ENCODE data around the gene RDH11.

The RDH11 gene

DNA sequence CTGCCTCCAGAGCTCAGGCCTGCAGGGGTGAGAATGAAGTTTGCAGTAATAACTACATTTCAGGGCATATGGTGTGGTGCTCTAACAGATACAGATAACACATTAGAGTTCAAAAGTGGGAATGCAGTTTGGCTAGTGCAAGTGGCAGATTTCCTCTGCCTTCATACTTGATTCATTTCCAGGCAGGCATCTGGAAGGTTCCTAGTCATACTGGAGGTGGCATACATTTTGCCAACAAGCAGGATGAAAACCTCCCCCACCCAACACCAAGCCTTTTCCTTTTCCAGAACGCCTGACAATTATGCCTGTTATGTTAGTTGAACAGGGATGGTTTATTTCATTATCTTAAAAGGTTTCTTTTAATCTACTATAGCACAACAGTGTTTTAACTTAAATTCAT is 45.4 kb downstream of the RDH11 start:
- H3K9me3 ChIP-seq (ENCODE audit: control insufficient read depth, insufficient read depth, low read depth, low read length): no peaks in the 10 kb centered on the region
- H3K9ac ChIP-seq (ENCODE audit: low read length): no peak overlapping the region
- no peak overlapping the region for H3K4me3 ChIP-seq (ENCODE audit: low read depth, low read length)
- H3K4me1 ChIP-seq (ENCODE audit: control insufficient read depth, insufficient read depth, low read length): no peaks in the 10 kb centered on the region
- H3K27me3 ChIP-seq (ENCODE audit: control insufficient read depth, insufficient read depth, low read length): no peaks in the 10 kb centered on the region
- H3K36me3 ChIP-seq (ENCODE audit: control insufficient read depth, insufficient read depth, low read length): peaks cover 95% of the 10 kb centered on the region
- no peak overlapping the region for H3K27ac ChIP-seq (ENCODE audit: low read depth, low read length)

- Histone ChIP-seq H3K9ac (ENCODE audit: low read length) (no peak overlapping the region), H3K27me3 (ENCODE audit: control insufficient read depth, insufficient read depth, low read length) (no peaks in the 10 kb centered on the region), H3K9me3 (ENCODE audit: control insufficient read depth, insufficient read depth, low read depth, low read length) (no peaks in the 10 kb centered on the region), H3K4me1 (ENCODE audit: control insufficient read depth, insufficient read depth, low read length) (no peaks in the 10 kb centered on the region), H3K36me3 (ENCODE audit: control insufficient read depth, insufficient read depth, low read length) (peaks cover 62% of the 10 kb centered on the region), H3K27ac (ENCODE audit: low read depth, low read length) (no peak overlapping the region), H3K4me3 (ENCODE audit: low read depth, low read length) (no peak overlapping the region)
These were observed 49.4 kb downstream of the RDH11 start for GRCh38 chr14:67646131-67646530.

- no peaks in the 10 kb centered on the region for H3K9me3 ChIP-seq (ENCODE audit: control insufficient read depth, insufficient read depth, low read depth, low read length)
- no peak overlapping the region for H3K4me3 ChIP-seq (ENCODE audit: low read depth, low read length)
- no peak overlapping the region for H3K9ac ChIP-seq (ENCODE audit: low read length)
- H3K27me3 ChIP-seq (ENCODE audit: control insufficient read depth, insufficient read depth, low read length): no peaks in the 10 kb centered on the region
- H3K27ac ChIP-seq (ENCODE audit: low read depth, low read length): no peak overlapping the region
- peaks cover 55% of the 10 kb centered on the region for H3K36me3 ChIP-seq (ENCODE audit: control insufficient read depth, insufficient read depth, low read length)
- H3K4me1 ChIP-seq (ENCODE audit: control insufficient read depth, insufficient read depth, low read length): no peaks in the 10 kb centered on the region
These were observed 50.1 kb downstream of the RDH11 start for GRCh38 chr14:67645414-67645813.

- no peak overlapping the region for H3K4me3 ChIP-seq (ENCODE audit: low read depth, low read length)
- H3K9me3 ChIP-seq (ENCODE audit: control insufficient read depth, insufficient read depth, low read depth, low read length): no peaks in the 10 kb centered on the region
- no peaks in the 10 kb centered on the region for H3K4me1 ChIP-seq (ENCODE audit: control insufficient read depth, insufficient read depth, low read length)
- no peak overlapping the region for H3K9ac ChIP-seq (ENCODE audit: low read length)
- no peaks in the 10 kb centered on the region for H3K27me3 ChIP-seq (ENCODE audit: control insufficient read depth, insufficient read depth, low read length)
- H3K36me3 ChIP-seq (ENCODE audit: control insufficient read depth, insufficient read depth, low read length): peaks cover 45% of the 10 kb centered on the region
- no peak overlapping the region for H3K27ac ChIP-seq (ENCODE audit: low read depth, low read length)
These were observed 51.1 kb downstream of the RDH11 start for GRCh38 chr14:67644428-67644827.

GRCh38 chr14:67643713-67644112 is 51.9 kb downstream of the RDH11 start:
- no peaks in the 10 kb centered on the region for H3K9me3 ChIP-seq (ENCODE audit: control insufficient read depth, insufficient read depth, low read depth, low read length)
- no peak overlapping the region for H3K27ac ChIP-seq (ENCODE audit: low read depth, low read length)
- peaks cover 38% of the 10 kb centered on the region for H3K36me3 ChIP-seq (ENCODE audit: control insufficient read depth, insufficient read depth, low read length)
- no peaks in the 10 kb centered on the region for H3K27me3 ChIP-seq (ENCODE audit: control insufficient read depth, insufficient read depth, low read length)
- H3K4me3 ChIP-seq (ENCODE audit: low read depth, low read length): no peak overlapping the region
- H3K4me1 ChIP-seq (ENCODE audit: control insufficient read depth, insufficient read depth, low read length): no peaks in the 10 kb centered on the region
- no peak overlapping the region for H3K9ac ChIP-seq (ENCODE audit: low read length)

DNA sequence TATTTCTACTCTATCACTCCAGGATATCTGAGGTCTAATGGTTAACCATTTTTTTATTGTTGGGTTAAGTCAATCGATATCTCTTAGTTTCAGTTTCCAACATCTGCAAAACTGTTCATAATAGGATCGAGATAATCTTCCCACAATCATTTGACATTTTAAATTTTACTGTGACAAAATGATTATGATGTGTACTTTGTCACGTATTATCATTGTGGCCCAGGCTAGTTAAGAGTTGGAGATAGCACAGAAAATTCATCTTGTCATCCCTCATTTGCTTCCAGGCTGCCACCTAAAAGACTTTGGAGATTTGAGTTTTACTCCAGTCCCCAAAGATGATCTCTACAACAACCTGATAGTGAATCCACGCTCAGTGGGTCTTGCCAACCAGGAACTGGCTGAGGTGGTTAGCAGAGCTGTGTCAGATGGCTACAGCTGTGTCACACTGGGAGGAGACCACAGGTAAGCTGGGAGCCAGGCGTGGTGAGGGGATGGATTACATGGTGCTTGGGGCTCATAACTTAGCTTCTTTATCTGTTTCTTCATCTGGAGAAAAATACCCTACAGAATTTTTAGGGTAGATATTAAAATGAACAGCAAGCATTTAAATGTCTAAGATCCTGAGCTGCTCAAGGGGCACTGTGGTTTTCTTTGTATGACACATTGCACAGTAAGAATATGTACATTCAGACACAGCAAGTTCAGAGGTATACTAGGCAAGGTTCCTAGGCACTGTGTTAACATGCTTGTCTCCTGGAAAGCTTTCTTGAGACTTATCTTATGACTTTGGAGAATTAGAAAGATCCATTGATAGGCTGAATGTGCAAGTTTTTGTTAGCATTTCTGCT is 53.4 kb downstream of the RDH11 start:
- Histone ChIP-seq H3K4me3 (ENCODE audit: low read depth, low read length) (no peak overlapping the region), H3K36me3 (ENCODE audit: control insufficient read depth, insufficient read depth, low read length) (peaks cover 22% of the 10 kb centered on the region), H3K9ac (ENCODE audit: low read length) (no peak overlapping the region), H3K27me3 (ENCODE audit: control insufficient read depth, insufficient read depth, low read length) (no peaks in the 10 kb centered on the region), H3K4me1 (ENCODE audit: control insufficient read depth, insufficient read depth, low read length) (no peaks in the 10 kb centered on the region), H3K9me3 (ENCODE audit: control insufficient read depth, insufficient read depth, low read depth, low read length) (no peaks in the 10 kb centered on the region), H3K27ac (ENCODE audit: low read depth, low read length) (no peak overlapping the region)

- no peak overlapping the region for H3K27ac ChIP-seq (ENCODE audit: low read depth, low read length)
- H3K9me3 ChIP-seq (ENCODE audit: control insufficient read depth, insufficient read depth, low read depth, low read length): no peaks in the 10 kb centered on the region
- H3K9ac ChIP-seq (ENCODE audit: low read length): no peak overlapping the region
- H3K27me3 ChIP-seq (ENCODE audit: control insufficient read depth, insufficient read depth, low read length): no peaks in the 10 kb centered on the region
- peaks cover 16% of the 10 kb centered on the region for H3K36me3 ChIP-seq (ENCODE audit: control insufficient read depth, insufficient read depth, low read length)
- H3K4me1 ChIP-seq (ENCODE audit: control insufficient read depth, insufficient read depth, low read length): no peaks in the 10 kb centered on the region
- H3K4me3 ChIP-seq (ENCODE audit: low read depth, low read length): no peak overlapping the region
These were observed 54.1 kb downstream of the RDH11 start for GRCh38 chr14:67641480-67641879.

GRCh38 chr14:67638642-67639041 is 56.9 kb downstream of the RDH11 start:
- no peaks in the 10 kb centered on the region for H3K9me3 ChIP-seq (ENCODE audit: control insufficient read depth, insufficient read depth, low read depth, low read length)
- no peaks in the 10 kb centered on the region for H3K4me1 ChIP-seq (ENCODE audit: control insufficient read depth, insufficient read depth, low read length)
- H3K27me3 ChIP-seq (ENCODE audit: control insufficient read depth, insufficient read depth, low read length): no peaks in the 10 kb centered on the region
- no peaks in the 10 kb centered on the region; the same call in 1 of the 2 replicates for H3K36me3 ChIP-seq (ENCODE audit: control insufficient read depth, insufficient read depth, low read length)
- no peak overlapping the region for H3K4me3 ChIP-seq (ENCODE audit: low read depth, low read length)
- no peak overlapping the region for H3K9ac ChIP-seq (ENCODE audit: low read length)
- no peak overlapping the region for H3K27ac ChIP-seq (ENCODE audit: low read depth, low read length)

GRCh38 chr14:67636361-67636919 is 59.1 kb downstream of the RDH11 start:
- no peak overlapping the region for H3K9ac ChIP-seq (ENCODE audit: low read length)
- no peak overlapping the region for H3K4me3 ChIP-seq (ENCODE audit: low read depth, low read length)
- no peak overlapping the region for H3K27ac ChIP-seq (ENCODE audit: low read depth, low read length)
- no peaks in the 10 kb centered on the region for H3K27me3 ChIP-seq (ENCODE audit: control insufficient read depth, insufficient read depth, low read length)
- no peaks in the 10 kb centered on the region for H3K9me3 ChIP-seq (ENCODE audit: control insufficient read depth, insufficient read depth, low read depth, low read length)
- no peaks in the 10 kb centered on the region for H3K4me1 ChIP-seq (ENCODE audit: control insufficient read depth, insufficient read depth, low read length)
- H3K36me3 ChIP-seq (ENCODE audit: control insufficient read depth, insufficient read depth, low read length): no peaks in the 10 kb centered on the region

DNA sequence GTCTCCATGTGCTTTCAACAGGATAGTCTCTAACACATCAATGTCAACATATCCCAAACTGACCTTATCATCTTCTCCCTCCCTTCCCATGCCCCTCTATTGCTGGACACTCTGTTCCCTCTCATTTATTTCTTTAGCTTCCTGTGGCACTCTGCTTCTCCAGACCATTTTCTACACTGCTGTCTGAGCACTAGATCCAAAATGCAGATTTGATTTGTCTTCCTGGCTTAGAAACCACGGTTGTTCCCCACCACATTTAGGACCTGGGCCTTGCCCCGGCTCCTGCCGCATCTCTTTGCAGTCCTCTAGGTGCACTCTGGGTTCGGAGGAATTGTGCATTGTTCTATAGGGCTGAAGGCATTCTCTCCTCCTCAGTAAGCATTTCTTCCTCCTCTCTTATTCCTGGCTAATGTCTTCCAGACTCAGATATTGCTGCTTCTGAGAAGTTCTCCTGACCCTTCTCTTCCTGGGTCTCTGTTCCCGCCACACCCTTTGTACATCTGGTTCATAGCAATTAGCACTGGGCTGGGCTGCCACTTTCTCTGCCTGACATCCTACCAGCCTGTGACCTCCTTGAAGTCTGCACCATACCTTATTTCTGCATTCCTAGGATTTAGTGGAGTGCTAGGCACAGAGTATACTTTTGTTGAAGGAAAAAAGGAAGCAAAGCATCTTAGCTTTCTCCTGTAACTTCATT is 62.0 kb downstream of the RDH11 start:
- no peaks in the 10 kb centered on the region for H3K36me3 ChIP-seq (ENCODE audit: control insufficient read depth, insufficient read depth, low read length)
- no peaks in the 10 kb centered on the region for H3K27me3 ChIP-seq (ENCODE audit: control insufficient read depth, insufficient read depth, low read length)
- H3K4me3 ChIP-seq (ENCODE audit: low read depth, low read length): no peak overlapping the region
- H3K9ac ChIP-seq (ENCODE audit: low read length): no peak overlapping the region
- no peak overlapping the region for H3K27ac ChIP-seq (ENCODE audit: low read depth, low read length)
- no peaks in the 10 kb centered on the region for H3K9me3 ChIP-seq (ENCODE audit: control insufficient read depth, insufficient read depth, low read depth, low read length)
- H3K4me1 ChIP-seq (ENCODE audit: control insufficient read depth, insufficient read depth, low read length): no peaks in the 10 kb centered on the region

GRCh38 chr14:67630938-67631337 is 64.6 kb downstream of the RDH11 start:
- Histone ChIP-seq H3K27ac (ENCODE audit: low read depth, low read length) (no peak overlapping the region), H3K27me3 (ENCODE audit: control insufficient read depth, insufficient read depth, low read length) (no peaks in the 10 kb centered on the region), H3K9ac (ENCODE audit: low read length) (no peak overlapping the region), H3K9me3 (ENCODE audit: control insufficient read depth, insufficient read depth, low read depth, low read length) (no peaks in the 10 kb centered on the region), H3K36me3 (ENCODE audit: control insufficient read depth, insufficient read depth, low read length) (no peaks in the 10 kb centered on the region), H3K4me1 (ENCODE audit: control insufficient read depth, insufficient read depth, low read length) (no peaks in the 10 kb centered on the region), H3K4me3 (ENCODE audit: low read depth, low read length) (no peak overlapping the region)

Measured in HUES6 (cell line).